HG02763 (cell line): ENCODE data around the gene TRA2B.

Experiments
- ATAC-seq: cut with Tn5 transposase; IDR thresholded peaks from one replicate; pipeline ENCODE4 v1.9.1; 2021; ENCODE audit warnings: mild to moderate bottlenecking, moderate library complexity; ENCODE audit not compliant: unreplicated experiment

Gene TRA2B

DNA sequence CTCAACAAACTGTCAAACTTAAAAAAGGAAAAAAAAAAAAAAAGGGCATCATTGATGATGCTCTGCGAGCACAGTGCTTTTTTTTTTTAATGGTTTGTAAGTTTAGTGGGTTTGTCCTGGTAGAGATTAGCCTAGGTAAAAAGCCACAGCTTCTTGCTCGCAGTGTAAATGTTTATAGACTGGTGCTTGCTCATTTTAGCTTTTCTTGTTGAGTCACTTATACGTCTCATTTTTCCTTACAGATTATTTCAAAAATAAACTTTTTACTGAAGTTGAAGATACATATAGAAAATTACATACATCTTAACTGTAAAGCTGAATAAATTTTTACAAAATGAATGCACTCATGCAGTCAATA, 16.5 kb upstream of the TRA2B start:
- ATAC-seq, result no peak

DNA sequence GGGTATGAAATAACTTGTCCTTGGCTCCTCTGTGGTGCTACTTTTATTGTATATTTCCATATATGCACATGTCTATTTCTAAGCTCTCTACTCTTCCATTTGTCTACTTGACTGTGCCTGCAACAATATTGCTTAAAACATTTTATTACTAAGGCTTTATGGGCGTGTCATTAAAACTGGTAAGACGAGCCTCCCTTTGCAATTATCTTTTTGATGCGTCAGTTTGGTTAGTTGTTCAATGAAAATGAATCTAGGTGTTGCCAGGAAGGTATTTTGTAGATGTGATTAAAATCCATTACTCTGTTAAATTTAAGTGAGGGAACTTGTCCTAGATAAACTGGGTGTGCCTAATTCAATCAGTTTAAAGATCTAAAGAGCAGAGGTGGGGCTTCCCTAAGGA, 12.9 kb upstream of the TRA2B start:
- ATAC-seq, result no peak

GRCh38 chr3:185949515-185949914, 11.7 kb upstream of the TRA2B start:
- ATAC-seq, result no peak

DNA sequence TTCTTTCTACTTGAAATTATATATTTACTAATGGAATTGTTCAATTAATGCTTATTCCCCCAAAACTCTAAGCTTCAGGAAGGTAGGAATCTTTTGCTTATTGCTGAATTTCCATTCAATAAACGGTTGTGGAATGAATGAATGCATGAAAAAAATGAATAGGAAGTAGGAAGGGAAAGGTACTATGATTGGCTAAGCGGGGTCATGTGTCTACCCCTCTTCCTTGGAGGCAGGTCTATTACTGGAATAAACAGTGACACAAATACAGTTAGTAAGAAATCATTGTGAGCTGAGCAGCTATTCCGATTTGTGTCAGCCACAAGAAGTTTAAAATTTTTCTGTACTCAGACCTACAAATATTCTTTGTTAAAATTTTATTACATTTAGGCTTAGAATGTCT, 10.5 kb upstream of the TRA2B start:
- no peak for ATAC-seq

DNA sequence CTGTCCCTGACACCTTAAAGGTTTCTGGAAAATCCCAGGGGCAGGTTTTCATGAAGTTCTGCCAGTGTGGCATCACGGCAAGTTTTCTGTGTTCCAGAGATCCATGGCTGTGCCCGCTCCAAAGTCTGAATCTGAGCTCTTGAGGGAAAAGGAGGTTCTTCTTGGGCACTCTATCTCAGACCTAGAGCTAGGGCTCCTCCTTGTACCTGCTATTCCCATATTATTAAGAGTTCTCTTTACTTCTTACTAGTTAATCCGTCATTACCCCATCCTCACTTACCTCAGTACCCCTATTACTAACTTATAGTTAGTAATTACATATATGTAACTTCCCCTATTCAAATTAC, 5.9 kb upstream of the TRA2B start:
- ATAC-seq, result no peak

DNA sequence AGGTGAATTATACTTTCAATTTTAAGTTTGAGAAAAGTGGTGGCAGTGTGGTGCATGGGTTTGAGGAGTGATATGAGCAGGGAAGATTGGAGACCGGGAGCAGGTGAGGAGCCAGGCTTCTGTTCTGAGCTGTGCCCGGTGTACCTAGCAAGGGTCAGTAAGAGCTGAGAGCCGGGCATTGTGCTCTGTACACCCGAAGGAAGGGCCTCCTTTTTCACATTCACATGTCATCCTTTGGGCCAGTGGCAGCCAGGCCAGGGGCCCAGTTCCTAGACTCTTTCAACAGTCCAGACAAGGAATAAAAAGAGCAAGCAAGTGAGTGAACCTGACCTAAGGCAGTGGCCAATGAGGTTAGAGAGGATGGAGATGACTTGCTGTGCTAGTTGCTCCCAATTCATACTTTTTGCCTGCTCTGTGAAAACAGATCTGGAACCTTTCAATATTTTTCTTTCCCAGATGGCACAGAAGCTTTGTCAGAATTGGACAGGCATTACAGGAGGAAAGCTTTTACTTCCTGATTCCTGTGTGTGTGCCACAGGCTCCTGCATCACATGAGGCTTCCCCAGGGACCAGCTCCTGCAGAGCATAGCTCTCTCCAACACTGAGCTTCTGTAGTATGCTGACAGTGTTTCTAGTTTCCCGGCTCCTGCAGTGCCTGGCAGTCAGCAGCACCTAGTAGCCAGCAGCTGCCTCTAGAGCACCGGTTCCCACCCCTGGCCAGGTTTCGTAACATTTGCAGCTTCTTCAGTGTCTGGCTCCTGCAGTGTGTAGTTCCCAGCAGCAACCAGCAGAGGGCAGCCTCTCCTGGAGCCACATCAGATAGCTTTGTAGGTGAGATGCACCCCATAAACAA, 5.3 kb upstream of the TRA2B start:
- peak; percentile 85 for ATAC-seq

DNA sequence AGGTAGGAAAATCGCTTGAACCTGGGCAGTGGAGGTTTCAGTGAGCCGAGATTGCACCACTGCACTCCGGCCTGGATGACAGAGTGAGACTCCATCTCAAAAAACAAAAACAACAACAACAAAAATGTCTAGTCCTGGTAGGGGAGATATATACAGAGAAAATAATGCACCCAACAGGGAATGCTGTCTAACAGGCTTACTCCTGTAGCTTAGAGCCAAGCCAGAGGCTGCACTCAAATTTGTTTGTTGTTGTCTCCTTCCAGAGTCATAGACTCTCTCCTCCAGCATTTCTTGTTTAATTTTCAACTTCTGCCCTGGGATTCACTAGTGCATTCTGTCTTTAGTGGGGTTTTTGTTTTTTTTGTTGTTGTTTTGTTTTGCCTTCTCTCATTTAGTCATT, 4.6 kb upstream of the TRA2B start:
- no peak for ATAC-seq

- ATAC-seq, result no peak
Measured at GRCh38 chr3:185940951-185941350, 3.1 kb upstream of the TRA2B start.

DNA sequence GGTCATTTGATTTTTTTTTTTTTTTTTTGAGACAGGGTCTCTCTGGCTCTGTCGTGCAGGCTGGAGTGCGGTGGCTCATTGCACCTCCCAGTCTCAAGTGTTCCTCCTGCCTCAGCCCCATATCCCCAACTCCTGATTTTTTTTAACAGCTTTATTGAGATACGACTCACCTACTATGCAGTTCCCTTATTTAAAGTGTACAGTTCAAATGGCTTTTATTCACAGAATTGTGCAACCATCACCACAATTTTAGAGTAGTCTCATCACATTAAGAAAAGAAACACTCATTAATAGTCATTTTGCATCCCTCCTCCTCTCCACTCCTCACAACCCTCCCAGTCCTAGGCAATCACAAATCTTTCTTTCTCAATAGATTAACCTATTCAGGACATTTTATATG, 1.9 kb upstream of the TRA2B start:
- no peak for ATAC-seq

DNA sequence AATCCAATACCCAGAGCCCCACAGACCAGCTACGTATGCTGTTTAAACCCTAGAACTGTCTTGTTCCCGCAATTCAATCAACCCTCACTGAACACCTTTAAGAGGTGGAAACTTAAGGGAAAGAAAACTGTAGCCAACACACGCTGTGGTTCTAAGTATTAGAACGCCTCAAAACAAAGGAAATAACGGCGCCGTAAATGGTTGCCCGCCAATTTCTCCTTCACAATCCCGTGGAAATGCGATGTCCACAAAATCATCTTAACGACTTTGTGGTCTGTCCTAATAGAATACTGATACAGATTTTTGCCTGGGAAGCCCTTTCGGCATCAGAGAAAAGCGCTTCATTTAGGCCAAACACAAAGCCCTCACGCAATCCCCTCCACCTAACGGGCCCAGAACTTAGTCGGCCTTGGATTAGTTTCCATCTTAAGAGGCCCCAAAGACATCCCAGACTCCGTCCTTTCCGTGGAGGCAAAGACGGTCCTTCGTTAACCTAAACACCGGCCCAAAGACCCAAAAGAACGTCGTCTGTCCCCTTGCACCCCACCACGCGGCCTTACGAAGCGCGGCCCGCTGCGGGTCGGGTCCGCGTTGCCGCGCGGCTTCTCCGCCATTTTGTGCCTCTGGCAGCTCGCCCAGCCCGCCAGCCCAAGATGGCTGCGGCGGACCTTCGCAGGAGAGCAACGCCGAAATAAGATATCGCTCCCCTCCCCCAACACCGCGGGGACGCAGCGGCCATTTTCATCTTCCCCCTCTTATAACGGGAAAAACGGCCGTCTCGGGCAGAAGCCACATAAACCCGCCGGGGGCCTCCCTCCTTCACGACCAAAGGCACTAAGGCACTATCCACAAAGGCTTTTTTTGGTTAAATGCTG, 763 bp downstream of the TRA2B start:
- ATAC-seq, result peak; percentile 47

DNA sequence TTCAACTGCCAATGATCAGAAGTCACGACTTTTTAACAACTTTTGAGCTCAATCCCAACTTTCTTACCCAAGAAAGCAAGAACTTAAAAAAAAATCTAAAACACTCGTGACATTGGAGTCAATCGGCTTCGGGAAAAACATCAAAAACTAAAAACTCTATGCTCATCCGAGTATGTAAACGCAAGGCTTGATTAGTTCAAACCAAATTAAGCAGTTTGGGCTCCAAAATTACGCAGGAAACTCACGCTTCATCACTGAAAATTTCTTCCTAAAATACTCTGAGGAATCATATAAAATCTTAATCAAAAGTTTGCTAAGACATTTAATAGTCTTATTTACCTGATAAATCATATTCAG, 1.6 kb downstream of the TRA2B start:
- no peak for ATAC-seq

GRCh38 chr3:185935465-185936272, 2.1 kb downstream of the TRA2B start:
- no peak for ATAC-seq

GRCh38 chr3:185934767-185935464, 2.9 kb downstream of the TRA2B start:
- ATAC-seq, result no peak

DNA sequence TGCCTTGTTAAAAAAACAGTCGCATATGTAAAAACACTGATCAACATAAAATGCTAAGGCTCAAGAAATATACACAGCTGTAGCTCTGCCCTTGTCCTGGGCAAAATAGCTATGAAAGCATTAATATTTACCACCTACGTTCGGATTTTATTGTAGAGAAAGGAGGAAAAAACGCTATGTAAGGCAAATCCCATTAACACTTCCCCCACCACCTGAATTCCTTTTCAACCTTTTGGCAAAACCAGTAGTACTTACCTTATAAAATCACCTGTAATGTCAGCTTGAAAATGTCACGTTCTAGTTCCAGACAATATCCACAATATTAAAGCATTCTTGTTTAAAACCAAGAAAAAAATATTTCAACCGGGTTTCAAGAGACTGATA, 3.6 kb downstream of the TRA2B start:
- ATAC-seq, result no peak

DNA sequence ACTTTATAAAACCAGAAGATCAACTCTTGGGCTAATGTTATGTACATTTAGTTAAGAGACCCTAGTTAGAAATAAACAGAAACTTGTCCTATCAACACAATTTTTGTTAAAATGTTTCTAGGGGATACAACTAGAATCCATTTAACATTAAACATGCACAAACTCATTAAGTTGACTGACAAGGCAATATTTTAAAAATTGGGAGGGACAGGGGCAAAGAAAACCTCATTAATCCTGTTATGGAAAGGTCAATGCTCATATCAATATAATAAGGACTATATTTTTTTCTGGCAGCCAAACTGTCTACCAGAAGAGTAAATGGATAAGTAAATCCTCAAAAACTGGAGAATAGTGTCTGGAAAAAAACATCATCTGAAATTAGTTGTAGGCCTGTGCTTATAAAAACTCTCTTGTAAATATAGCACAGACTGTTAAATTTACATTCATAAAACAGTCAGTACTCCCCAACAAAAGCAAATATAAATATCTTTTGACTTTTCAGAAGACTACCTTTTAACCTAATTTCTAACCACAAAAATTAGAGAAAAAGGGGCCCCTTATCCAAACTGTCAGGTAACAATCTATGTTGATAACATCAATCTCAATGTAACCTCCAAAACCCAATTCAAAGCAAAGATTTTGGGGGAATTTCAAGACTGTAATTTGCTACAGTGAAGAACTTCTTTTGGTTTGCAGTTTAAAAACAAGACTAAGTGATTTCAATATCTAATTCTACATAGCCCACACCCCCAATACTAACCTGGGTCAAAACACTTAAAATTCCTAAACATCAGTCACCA, 4.2 kb downstream of the TRA2B start:
- ATAC-seq, result no peak

DNA sequence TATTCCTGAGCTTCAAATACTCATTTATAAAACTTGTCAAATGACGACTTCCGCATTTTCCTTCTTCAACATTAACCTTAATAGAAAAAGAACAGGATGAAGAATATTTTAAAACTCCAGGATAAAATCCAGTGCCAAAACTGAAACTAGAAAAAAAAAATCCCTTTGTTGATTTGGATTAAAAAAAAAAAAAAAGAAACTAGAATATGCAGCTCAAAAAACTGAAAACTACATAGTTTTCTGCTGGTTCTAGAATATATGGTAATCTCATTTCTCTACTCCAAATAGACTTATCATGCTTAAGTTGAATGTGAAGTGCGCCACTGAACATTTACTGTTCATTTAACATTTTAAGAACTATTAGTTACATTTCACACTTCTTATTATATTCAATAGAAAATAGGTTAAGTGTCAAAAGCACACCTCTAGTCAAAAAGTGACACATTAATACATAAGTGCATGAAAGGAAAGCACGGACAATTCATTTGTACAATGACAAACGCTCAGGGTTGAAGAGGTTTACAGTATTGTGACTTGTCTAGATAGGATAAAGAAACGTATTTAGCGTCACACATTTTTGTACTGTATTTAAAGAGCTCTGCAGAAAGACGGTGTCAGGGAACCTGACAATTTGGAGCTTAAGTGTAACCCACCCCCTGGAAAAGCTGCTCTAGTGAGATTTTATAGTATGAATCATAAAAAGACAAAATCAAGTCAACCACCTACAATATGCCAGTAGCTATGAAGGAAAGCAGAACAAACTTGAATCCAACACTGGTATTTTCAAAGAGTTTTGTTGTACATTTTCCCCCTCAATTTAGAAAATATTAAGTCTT, 5.8 kb downstream of the TRA2B start:
- no peak for ATAC-seq

DNA sequence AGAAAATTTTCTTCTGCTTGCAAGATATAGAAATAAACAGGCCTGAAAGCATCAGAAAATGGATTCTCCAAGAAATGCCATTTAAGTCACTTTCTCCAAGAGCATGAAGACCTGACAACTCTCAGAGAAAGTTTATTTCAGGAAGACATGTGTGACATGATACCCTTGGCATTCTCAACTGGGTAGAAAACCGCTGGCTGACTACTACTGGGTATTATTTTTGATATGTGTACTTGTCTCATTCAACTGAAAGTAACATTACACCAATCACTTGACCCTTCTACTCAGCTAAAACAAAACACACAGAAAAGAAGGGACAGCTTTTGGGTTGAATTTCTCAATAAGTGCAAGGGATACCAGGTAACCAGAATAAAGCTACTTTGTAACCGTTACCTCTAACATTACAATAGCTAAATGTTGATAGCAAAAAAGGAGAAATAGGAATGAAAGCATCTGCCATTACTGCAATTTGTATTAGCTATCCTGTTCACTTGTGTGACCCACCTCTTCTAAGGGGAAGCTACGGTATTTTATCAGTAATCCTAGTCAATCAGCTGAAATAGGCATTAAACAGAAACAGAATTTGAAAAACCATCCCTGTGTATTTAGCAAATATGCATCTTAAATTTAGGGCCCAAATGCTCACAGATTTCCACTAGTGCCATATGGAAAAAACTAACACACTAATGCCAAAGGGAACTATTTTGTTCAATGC, 7.3 kb downstream of the TRA2B start:
- ATAC-seq, result no peak
